ENCODE results near the gene PMPCA.

The PMPCA gene, protein sequence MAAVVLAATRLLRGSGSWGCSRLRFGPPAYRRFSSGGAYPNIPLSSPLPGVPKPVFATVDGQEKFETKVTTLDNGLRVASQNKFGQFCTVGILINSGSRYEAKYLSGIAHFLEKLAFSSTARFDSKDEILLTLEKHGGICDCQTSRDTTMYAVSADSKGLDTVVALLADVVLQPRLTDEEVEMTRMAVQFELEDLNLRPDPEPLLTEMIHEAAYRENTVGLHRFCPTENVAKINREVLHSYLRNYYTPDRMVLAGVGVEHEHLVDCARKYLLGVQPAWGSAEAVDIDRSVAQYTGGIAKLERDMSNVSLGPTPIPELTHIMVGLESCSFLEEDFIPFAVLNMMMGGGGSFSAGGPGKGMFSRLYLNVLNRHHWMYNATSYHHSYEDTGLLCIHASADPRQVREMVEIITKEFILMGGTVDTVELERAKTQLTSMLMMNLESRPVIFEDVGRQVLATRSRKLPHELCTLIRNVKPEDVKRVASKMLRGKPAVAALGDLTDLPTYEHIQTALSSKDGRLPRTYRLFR
- 71.5 to 79.2 reads per million in 2 donors for total RNA-seq

DNA sequence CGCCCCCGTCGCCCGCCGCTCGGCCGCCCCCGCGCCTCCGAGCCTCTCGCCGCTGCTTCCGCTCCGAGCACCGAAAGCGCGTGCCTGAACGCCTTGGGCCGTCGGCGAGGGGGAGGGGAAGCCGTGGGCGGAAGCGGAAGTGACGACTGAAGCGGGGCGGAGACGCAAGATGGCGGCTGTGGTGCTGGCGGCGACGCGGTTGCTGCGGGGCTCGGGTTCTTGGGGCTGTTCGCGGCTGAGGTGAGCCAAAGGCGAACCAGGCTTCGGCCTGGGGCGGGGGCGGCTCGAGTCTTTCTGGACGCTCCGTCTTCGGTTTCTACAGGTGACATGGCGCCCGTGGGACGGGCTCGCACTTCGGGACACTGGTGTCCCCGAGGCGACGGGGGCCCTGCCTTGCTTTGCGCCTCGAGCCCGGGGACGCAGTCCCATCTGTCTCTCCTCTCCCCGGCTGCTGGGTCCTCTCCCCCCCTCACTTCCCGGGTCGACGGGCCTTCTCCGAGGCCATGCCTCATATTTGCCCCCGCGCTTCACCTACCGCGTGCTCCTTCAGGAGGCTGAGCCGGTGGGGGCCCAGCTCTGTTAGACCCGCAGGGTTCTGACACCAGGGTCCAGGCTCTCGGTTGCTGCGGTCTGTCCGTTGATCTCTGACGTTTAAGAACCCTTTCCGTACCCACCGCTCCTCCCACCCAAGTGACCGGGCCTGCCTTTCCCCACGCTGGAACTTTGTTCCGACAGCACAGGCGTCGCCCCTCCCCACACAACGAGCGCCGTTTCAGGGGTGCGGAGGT lies at the start of gene PMPCA, which contains the start of gene ENTR1:
TSS of gene PMPCA (plus strand) at position 159 of the 788 bp plus-strand sequence. CDS start at position 170, 11 bp downstream.
TSS of gene ENTR1 (minus strand) at position 115 of the 788 bp plus-strand sequence. CDS start 217 bp downstream, outside the sequence.
- DNase-seq, result peak; percentile 89 to 95 (median 93)

DNA sequence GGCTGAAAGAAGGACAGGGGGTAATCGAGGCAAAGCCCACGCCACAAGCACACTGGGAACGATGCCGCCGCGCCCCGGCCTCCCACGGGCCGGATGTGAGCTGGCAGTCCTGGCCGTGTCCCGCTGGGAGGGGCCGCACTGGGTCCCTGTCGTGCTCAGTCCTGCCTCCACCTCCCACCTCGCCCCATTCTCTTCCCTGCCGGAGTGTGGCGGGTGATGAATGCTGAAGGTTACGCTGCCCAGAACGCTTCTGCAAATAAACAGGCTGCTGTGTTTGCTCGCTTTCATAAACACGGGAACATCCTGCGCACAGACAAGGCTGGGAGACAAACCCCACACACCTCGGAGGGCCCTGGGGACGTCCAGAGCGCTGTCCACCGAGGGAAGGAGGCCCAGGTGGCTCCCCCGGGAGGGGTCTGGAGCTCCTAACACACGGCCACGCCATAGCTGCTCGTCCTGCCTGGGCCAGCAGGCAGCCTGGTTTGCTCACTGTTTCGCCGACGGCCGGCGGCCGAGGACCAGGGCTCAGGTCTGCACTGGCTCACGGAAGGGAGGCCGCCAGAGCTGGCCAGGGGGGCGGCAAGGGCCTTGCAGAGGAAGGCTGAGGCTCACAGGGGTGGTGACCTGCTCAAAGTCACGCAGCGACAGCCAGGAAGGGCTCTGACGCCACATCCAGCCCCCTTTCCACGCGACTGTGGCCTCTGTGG lies 49.3 kb upstream of the PMPCA start:
- no peak for DNase-seq

DNA sequence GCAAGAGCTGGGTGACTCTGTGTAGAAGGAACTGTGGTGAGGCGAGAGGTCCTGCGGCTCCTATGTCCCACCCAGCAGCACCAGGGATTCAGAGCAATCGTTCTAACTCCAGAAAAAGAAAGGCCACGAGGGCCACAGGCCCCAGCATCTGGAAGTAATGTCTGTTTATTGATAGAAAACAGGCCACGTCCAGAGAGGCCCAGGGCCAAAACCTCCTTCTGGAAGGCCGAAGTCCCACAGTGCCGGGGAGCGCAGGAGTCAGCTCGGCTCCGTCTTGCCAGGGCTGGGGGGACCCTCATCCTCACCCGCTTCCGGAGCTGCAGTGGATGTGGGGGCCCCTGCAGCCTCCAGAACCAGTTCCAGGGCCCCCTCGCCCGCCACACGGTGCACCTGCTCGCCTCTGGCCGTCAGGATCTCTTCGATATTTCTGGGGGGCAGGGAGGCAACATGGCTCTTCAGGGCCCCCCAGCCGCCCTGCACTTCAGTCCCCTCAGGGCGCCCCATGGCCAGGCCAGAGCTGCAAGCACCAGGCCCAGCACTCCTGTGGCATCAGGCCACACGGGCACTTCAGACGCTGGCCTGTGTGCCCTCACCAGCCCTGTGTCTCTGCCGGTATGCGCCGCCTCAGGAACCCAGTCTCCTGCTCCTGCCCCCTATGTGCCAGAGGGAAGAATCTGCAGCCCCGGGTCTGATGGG lies 48.6 kb upstream of the PMPCA start:
- DNase-seq, result no peak

DNA sequence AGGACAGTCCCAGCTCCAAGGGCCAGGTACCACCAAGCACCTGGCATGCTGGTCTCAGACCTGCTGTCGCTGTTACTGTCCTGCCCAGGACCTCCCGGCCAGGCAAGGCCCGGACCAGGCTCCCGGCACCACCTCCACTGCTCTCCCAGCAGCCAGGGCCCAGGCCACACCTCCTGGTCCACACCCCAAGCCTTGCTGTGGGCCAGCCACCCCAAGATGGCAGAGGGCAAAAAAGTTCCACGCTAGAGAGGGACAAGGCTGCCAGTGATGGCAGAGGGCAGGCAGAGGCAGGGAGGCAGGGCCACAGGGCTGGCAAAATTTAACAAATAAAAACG lies 48.0 kb upstream of the PMPCA start:
- no peak for DNase-seq

DNA sequence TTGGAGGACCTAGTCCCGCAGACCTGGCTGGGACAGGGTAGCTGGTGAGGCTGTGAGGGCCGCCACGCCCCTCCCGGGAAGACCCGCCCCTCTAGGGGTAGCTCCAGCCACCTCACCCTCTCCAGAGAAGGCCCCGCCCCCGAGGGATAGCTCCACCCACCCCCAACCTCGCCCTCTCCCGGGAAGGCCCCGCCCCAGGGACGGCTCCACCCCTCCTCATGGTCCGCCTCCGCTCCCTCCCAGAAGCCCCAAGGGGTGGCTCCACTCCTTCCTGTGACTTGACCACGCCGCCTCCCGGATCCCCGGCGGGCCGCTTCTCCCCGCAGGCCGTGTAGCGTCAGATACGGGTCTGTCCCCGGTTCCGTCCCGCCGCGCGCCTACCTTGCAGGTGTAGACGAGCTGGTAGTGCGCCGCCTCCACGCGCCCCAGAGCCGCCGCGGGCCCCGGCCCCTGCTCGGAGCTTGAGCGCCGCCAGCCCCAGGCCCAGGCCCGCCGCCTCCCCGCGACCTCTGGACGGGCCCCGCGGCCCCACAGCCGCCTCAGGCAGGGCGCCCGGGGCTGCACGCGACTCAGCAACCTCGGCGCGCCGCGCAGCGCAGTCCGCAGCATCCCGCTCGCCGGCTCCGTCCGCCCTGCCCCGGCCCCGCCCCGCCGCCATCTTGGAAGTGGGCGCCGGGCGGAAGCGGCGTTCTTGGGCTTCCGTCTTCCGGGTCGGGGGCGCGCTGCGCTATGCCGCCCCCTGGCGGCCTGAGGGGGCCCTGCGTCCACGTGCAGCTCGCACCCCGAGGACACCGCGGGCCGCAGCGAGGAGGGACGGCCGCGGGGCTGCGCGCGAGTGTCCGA lies 47.1 kb upstream of the PMPCA start, which contains the start of gene DNLZ:
TSS of gene DNLZ (minus strand) at position 639 of the 843 bp plus-strand sequence. CDS start at position 609, 30 bp downstream.
- DNase-seq, result peak; percentile 81 to 92 (median 90)

DNA sequence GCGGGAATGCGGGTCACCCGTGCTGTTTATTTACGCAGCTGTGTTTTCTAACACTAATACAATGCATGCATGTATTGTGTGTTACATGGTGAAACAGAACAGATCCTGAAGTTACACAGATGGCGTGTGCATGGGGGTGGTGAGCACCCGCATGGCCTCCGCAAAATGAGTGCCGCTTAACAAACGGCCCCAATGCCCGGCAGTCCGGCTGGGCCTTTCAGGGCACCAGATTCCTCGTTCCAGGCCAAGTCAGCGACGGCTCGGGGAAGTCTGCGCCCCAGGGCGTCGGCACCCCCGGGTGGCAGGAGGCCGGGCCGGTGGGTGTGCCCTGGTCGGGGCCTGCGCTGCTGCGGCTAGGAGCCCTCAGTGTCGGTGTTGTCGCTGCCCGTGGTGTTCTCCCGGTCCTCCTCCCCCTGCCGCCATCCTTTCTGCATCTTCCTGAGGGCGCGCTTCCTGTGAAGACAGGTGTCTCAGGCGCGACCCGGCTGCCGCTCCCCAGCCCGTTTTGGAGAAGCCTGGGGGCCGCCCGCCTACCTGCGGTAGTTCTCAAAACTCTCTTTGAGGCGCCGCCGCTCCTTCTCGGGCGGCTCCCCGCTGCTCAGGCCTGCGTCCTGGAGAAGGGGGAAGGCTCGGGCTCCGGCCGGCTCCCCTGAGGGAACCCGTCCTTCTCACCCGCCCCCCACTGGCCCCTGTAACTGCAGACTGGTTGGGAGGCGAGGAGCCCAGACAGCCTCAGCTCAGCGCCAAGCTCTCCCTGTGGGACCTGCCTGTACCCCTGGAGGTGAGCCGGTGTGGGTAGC lies 46.3 kb upstream of the PMPCA start:
- DNase-seq, result no peak

DNA sequence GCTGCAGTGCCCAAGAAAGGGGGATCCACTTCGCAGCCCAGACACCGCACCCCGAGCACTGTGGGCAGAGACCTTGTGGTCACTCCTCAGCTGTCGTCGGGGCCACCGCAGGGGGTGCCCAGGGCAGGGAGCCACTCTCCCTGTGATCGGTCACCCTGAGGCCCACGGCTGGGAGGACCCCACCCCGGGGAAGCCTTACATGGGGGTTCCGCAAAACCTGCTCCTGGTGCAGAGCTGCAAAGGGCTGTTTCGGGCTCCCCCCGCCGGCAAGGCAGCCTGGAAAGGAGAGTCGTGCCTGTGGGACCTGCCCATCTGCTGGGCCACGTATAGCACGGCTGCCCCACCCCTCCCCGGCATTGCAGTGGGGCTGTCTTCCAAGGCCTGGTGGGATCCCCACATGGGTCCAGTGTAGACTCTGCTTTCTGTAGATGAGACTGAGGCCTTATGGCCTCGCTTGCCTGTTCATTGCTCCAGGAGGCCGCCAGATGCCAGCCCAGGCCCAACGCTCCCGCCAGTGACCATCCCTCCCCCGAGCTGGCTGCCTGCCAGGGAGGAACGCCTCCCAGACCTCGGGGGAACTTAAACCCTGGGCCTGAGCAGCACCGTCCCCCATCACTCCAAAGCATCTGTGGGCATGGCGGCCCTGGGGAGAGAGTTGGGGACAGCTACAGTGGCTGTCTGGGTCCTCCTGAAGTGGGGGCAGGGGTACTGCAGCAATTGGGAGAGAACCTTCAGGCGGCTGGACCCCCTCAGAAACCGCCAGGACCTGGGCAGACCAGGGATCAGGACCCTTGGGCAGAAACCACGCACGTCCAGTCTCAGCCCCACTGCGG lies 45.3 kb upstream of the PMPCA start:
- DNase-seq, result no peak

DNA sequence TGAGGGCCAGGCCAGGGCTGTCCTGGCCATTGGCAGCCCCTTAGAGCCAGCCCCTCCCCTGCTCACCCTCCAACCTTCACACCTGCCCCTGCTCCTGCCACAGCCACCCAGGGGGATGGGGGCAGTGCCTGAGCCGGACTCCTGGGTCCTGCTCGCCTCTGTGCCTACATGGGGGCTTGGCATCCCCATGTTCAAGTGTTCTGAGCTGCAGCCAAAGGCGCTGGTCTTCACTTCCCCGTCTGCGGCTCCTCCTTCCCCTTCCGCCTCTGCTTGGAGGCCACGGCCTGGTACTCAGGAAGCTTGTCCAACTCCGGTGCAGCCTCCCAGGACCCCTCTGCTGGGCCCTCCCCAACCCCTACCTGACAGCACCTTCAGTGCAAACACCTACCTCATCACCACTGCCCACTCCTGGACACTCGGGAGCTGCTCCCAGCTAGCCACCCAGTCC lies 44.7 kb upstream of the PMPCA start:
- DNase-seq, result no peak

DNA sequence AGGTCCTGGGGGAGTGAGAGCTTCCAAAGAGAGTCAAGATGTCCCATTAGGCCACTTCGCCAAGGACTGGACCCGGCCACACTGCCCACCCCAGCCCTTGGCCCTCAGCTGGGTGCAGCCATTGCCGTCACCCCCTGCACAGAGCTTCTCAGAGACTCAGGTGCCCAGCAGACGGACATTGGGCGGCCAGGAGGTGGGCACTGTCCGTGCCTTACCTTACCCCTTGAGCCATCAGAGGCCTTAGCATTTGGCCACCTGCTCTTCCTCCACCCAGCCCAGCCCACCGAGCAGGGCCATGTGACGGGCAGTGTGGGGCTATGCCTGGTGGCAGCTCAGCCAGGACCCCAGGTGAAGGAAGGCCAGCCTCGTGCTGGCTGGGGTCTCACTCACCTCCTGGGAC lies 43.6 kb upstream of the PMPCA start:
- DNase-seq, result no peak

DNA sequence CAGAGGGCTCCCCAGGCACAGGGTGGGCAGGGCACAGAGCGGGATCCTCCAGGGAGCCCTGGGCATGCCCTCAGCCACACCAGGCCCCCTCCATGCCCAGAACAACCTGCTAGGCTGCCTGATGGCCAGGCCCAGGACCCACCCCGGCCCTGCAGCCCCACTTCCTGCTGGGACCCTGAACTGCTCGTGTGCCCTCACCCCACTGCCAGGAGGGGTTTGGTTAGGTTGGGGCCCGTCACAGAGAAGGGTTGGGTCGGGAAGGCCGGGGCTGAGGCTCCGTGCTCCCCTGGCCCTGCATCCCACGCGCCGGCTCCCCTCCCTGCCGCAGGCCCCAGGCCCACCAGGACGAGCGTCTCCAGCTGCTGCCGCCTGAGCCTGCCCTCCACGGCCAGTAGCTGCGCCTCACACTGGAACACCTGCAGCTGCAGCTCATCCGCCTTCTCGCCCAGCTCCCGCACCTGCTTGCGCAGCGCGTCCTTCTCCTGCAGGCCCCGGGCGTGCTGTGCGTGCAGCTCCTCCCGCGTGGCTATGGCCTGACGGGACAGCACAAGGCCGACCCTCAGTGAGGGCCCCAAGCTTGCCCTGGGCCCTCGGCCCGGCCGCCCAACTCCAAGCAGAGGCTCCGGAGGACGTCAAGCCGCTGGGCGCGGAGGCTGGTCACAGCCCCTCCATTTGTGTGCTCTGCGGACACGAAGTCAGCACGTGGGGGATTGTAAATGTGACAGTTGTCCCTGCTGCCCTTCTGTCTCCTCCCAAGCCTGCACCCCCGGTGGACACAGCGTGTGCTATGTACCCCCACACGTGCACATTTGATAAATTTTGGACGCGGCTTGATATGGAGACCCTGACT lies 42.9 kb upstream of the PMPCA start:
- no peak for DNase-seq

DNA sequence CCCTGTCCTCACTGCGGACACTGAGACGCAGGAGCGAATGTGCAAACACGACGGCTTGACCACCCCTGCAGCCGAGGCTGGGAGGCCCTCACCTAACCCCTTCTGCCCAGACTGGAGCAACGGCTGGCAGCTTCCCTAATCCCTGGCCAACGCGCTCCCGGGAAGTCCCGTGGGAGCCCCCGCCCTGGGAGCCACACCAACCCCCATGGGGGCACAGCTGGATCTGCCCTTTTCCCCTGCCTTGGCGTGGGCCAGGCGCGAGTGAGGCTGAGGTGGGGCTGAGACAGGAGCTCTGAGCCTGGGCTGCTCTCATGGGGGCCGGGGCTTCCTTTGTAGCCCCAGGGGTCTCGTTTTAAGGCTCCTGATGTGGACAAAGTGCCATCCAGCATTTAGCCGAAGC lies 42.3 kb upstream of the PMPCA start:
- no peak for DNase-seq

DNA sequence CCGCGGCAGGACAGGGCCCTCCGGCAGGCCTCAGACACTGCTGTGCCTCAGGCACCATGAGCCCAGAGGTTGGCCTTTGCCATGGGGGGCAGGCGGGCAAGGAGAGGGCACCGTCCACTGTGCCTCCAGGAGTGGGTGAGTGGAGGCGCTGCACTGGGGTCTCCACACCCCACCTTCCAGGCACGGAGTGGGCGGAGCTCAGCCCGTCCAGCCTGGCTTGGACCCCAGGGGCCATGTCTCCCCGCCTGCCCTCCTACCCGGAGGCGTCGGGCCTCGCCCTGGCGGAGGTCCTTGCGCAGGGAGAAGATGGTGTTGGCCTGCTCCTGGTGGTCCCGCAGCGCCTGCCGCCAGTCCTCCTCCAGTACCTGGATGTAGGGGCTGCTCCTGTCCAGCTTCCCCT lies 40.4 kb upstream of the PMPCA start:
- no peak for DNase-seq

DNA sequence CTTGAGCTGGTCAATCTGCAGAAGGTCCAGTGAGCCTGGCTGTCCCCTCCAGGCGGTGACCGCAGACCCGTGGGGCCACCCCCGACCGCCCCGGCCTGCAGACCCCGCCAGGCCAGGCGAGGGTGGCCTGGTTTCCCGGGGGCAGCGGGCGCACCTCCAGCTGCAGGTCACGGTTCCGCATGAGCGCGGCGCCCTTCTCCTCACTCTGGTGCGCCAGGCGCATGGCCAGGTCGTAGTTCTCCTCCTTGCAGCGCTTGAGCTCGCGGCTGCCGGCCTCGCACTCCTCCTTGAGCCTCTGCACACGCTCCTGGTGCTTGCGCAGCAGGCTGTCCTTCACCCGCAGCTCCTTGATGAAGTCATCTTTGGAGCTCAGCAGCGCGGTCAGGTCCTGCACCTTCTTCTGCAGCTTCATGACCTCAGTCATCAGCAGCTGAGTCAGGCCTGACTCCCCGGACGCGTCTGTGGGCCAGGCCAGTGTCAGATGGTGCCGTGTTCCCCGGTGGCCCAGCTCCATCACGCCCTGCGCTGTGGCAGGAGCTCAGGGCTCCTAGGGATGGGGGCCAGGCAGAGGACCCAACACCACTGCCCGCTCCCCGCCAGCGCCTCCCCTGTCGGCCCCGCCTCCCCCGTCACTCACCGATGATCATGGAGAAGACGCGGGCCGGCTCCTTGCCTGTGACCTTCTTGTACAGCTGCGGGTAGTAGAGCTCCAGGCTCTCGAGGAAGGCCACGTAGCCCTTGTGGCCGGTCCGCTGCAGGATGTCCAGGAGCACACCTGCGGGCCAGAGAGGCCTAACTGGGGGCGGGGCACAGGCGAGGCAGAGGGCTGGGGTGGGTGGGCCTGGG lies 39.5 kb upstream of the PMPCA start:
- DNase-seq, result no peak

DNA sequence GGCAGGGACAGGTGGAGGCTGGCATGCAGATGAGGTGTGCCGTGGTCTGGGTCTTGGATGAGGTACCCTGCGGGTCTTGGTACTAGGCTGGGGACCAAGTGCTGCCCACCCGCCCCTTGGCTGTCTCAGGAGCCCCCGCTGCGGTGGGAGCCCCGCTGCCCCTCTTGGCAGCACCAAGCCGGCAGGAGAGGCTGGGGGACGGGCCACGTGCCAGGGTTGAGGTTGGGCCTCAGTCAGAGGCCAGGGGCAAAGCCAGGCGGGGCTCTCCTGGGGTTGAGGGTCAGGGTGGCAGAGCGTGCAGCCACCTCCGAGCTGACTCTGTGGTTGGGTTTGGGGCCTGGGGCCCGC lies 39.0 kb upstream of the PMPCA start:
- no peak for DNase-seq

DNA sequence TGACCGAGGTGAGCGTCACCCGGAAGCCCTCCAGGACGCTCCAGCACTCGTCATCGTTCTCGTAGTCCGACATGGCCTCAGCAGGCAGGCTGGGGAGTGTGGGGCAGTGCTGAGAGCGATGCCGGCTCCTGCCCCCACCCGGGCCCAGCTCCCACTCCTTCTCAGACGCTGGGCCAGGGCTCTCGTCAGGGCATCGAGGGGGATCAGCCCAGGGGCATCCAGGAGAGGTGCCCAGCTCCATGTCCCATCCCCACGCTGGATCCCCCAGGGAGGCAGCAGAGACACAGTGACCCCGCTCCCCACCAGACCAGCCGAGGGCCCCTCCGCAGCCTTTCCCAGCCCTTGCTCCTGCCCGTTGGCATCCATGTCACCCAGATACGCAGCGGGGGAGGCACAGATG lies 38.5 kb upstream of the PMPCA start:
- no peak for DNase-seq

DNA sequence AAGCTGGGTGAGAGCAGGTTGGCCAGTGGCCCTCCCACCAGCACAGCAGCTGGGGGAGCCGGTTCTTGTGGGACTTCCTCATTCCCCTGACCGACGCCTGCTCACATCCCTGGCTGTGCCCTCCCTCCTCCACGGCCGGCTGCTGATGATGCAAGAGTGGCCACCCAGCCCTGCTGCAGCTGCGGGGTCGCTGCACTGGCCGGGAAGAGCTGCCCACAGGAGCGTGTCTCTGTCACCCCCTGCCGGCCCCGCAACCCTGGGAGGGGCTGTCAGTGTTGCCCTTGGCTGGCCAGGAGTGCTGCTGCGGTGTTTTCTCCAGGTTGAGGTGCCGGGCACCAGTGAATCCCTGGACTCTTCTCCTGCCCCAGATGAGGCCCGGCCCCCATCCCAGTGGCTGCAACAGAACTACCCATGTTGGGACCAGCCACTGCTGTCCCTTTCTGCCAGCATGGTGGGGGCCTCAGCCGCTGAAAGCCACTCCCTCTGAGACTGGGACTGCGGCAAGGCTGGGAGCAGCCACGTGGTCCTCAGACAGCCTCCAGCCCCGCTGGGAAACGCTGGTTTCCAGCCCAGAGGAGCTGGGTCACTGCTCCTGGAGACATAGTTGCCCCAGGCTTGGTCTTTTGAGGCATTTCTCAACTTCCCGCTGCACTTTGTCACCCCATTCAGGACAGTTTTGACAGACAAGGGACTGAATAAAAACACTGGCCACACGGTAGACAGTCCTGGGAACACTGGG lies 37.7 kb upstream of the PMPCA start:
- no peak for DNase-seq
